Measurements from ENCODE around the gene PLEKHB2.

PLEKHB2 gene, protein sequence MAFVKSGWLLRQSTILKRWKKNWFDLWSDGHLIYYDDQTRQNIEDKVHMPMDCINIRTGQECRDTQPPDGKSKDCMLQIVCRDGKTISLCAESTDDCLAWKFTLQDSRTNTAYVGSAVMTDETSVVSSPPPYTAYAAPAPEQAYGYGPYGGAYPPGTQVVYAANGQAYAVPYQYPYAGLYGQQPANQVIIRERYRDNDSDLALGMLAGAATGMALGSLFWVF

DNA sequence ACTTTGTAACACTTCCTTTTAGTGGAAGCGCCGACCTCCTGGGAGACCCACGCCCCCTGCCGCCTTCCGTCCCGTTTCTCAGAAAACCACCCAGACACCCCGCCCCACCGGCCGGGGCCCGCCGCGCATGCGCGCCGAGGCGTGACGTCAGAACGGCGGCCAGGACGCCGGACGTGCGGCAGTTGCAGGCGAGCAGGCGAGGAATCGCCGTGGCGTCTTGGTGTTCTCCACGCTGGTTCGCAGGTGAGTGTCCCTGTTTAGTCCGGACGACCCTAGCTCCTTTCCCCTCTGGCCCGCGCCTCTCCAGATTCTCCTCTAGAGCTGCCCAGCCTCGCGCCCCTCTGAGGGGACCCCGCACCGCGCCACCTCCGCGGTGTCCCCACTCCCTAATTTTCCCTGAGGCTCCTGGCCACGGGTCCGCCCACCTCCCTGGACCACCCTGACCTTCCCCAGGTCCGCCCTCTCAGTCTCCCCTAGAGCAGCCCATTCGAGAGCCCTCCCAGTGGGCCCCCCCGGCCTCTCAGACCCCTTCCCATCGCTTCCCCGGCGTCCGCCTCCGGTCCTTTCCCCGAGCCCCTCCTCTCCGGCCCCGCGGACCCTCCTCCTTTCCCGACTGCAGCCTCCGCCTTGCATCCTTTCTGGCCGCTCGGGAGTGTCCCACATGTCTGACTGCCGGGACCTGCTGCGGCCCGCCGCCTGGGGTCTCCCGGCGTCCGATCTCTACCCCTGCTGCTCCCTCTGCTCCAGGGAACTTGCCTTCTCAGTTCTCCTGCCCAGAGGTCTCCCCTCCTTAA is at the start of gene PLEKHB2:
Gene PLEKHB2 (plus strand): TSS at position 181 of the 794 bp plus-strand sequence. CDS start 15,606 bp downstream, outside the sequence.
- Histone ChIP-seq H3K4me3 (ENCODE audit: low read depth in 1 of 2, low read length in 2 of 2) (peak within 1 kb of the TSS; percentile 66 to 77), H3K9ac (ENCODE audit: low read depth, low read length) (peak within 1 kb of the TSS; percentile 94), H3K4me2 (ENCODE audit: insufficient read depth, low read length) (peak within 1 kb of the TSS; percentile 87), H2AFZ (ENCODE audit: low read depth, low read length) (peak within 1 kb of the TSS; percentile 77), H3K9me3 (ENCODE audit: insufficient read depth, low read length, severe bottlenecking) (no peaks in the 10 kb centered on the region), H3K4me1 (ENCODE audit: insufficient read depth, low read length) (peaks cover 48% of the 10 kb centered on the region), H3K27ac (ENCODE audit: low read length) (peak within 1 kb of the TSS; percentile 91), H3K36me3 (ENCODE audit: insufficient read depth, low read length) (peaks cover 8% of the 10 kb centered on the region), H3K79me2 (ENCODE audit: insufficient read depth, low read length) (peaks cover 53% of the 10 kb centered on the region), H3K27me3 (ENCODE audit: insufficient read depth, low read length, poor library complexity) (no peaks in the 10 kb centered on the region), H4K20me1 (ENCODE audit: insufficient read depth, low read length) (peaks cover 37% of the 10 kb centered on the region)
- ATAC-seq (ENCODE audit: insufficient read depth, low read depth) (peak; percentile 70), DNase-seq (peak; percentile 94)
- TF ChIP-seq, protein P1, sequence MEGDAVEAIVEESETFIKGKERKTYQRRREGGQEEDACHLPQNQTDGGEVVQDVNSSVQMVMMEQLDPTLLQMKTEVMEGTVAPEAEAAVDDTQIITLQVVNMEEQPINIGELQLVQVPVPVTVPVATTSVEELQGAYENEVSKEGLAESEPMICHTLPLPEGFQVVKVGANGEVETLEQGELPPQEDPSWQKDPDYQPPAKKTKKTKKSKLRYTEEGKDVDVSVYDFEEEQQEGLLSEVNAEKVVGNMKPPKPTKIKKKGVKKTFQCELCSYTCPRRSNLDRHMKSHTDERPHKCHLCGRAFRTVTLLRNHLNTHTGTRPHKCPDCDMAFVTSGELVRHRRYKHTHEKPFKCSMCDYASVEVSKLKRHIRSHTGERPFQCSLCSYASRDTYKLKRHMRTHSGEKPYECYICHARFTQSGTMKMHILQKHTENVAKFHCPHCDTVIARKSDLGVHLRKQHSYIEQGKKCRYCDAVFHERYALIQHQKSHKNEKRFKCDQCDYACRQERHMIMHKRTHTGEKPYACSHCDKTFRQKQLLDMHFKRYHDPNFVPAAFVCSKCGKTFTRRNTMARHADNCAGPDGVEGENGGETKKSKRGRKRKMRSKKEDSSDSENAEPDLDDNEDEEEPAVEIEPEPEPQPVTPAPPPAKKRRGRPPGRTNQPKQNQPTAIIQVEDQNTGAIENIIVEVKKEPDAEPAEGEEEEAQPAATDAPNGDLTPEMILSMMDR (IDR thresholded peaks at IDR 0.05; ENCODE audit: borderline replicate concordance, extremely low read depth, low read length, poor library complexity, severe bottlenecking), result no peak
- no peak for TF ChIP-seq EZH2 (IDR thresholded peaks at IDR 0.05; ENCODE audit: borderline replicate concordance, low read depth, low read length, severe bottlenecking)

DNA sequence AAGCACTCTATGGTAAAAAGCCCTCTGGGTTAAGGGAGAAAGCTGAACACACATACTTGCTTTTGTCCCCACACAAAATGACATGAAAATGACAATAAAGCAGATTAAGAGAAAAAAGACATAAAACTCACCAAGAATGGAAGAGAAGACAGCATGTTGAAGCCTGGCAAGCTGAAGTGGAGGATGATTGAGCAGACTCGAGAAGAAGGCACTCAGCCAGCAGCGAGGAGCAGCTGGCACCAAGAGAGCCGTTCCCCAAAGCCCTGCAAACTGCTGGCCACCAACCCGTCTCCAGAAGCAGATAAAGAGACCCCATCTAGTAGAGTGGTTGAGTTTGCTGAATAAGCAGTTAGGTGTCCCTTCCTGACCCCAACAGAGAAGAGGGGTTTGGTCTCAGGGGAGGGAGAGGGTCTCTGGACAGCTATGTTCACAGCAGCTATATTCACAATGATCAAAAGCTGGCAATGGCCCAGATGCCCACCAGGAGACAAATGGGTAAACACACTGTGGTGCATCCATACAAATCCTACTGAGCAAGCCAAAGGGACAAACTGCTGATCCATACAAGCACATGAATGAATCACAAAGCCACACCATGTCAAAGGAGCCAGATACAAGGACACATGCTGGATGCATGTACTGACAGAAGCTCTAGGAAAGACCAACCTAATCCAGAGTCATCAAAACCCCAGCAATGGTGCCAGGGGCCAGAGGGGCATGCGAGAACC is 48.8 kb upstream of the PLEKHB2 start:
- Histone ChIP-seq H3K36me3 (ENCODE audit: insufficient read depth, low read length) (peaks cover 93% of the 10 kb centered on the region), H3K9ac (ENCODE audit: low read depth, low read length) (no peak overlapping the region), H3K4me2 (ENCODE audit: insufficient read depth, low read length) (no peak overlapping the region), H3K27ac (ENCODE audit: low read length) (no peak overlapping the region), H3K27me3 (ENCODE audit: insufficient read depth, low read length, poor library complexity) (no peaks in the 10 kb centered on the region), H3K4me3 (ENCODE audit: low read depth in 1 of 2, low read length in 2 of 2) (no peak overlapping the region), H2AFZ (ENCODE audit: low read depth, low read length) (no peak overlapping the region), H4K20me1 (ENCODE audit: insufficient read depth, low read length) (peaks cover 68% of the 10 kb centered on the region), H3K4me1 (ENCODE audit: insufficient read depth, low read length) (no peaks in the 10 kb centered on the region), H3K9me3 (ENCODE audit: insufficient read depth, low read length, severe bottlenecking) (no peaks in the 10 kb centered on the region), H3K79me2 (ENCODE audit: insufficient read depth, low read length) (peaks cover 77% of the 10 kb centered on the region)
- ATAC-seq (ENCODE audit: insufficient read depth, low read depth), result no peak
- DNase-seq, result no peak
- TF ChIP-seq EZH2 (IDR thresholded peaks at IDR 0.05; ENCODE audit: borderline replicate concordance, low read depth, low read length, severe bottlenecking), result no peak
- TF ChIP-seq, protein P1 (IDR thresholded peaks at IDR 0.05; ENCODE audit: borderline replicate concordance, extremely low read depth, low read length, poor library complexity, severe bottlenecking), result no peak

DNA sequence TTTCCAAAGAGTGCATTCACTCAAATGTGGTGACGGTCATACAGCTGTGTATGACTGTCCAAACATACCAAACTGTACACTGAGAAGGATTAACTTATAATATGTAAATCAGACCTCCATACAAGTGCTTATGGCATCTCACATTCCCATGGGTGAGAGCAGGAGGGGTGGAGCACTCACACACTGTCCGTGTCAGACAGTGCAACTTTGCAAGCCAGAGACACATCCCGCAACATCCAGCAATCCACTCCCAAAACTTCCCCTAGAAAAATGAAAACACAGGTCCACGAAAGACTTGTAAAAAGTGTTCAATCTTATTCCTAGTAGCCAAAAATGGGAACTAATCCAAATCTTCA is 48.2 kb upstream of the PLEKHB2 start:
- no peak for TF ChIP-seq EZH2 (IDR thresholded peaks at IDR 0.05; ENCODE audit: borderline replicate concordance, low read depth, low read length, severe bottlenecking)
- TF ChIP-seq, protein P1 (IDR thresholded peaks at IDR 0.05; ENCODE audit: borderline replicate concordance, extremely low read depth, low read length, poor library complexity, severe bottlenecking), result no peak
- Histone ChIP-seq H3K4me2 (ENCODE audit: insufficient read depth, low read length) (no peak overlapping the region), H2AFZ (ENCODE audit: low read depth, low read length) (no peak overlapping the region), H3K36me3 (ENCODE audit: insufficient read depth, low read length) (peaks cover 93% of the 10 kb centered on the region), H3K9me3 (ENCODE audit: insufficient read depth, low read length, severe bottlenecking) (no peaks in the 10 kb centered on the region), H3K4me3 (ENCODE audit: low read depth in 1 of 2, low read length in 2 of 2) (no peak overlapping the region), H3K9ac (ENCODE audit: low read depth, low read length) (no peak overlapping the region), H3K79me2 (ENCODE audit: insufficient read depth, low read length) (peaks cover 82% of the 10 kb centered on the region), H3K27ac (ENCODE audit: low read length) (no peak overlapping the region), H3K27me3 (ENCODE audit: insufficient read depth, low read length, poor library complexity) (no peaks in the 10 kb centered on the region), H3K4me1 (ENCODE audit: insufficient read depth, low read length) (no peaks in the 10 kb centered on the region), H4K20me1 (ENCODE audit: insufficient read depth, low read length) (peaks cover 72% of the 10 kb centered on the region)
- ATAC-seq (ENCODE audit: insufficient read depth, low read depth), result no peak
- DNase-seq, result no peak
